Stimulated activated CD8-positive, alpha-beta memory T cell treated with anti-CD3 and anti-CD28 coated beads, Interleukin-15, amount 100 ng/mL, for 1 hour (primary cell): ENCODE measurements around the gene IFT52.
"Not testable (repeated sequence)": the region's sequence is repeated elsewhere in the genome, so short reads cannot be mapped to it uniquely, and the experiment has no call there.

ENCODE experiments used
- DNase-seq: peaks from one replicate; pipeline ENCODE4 v3.0.0-alpha.2; 2020; ENCODE audit warnings: low read depth

Gene IFT52

GRCh38 chr20:43567477-43567876 lies 23.3 kb upstream of the IFT52 start:
- DNase-seq = no peak

- no peak for DNase-seq
These were observed 22.0 kb upstream of the IFT52 start for GRCh38 chr20:43568706-43569105.

- no peak for DNase-seq
These were observed 21.5 kb upstream of the IFT52 start for GRCh38 chr20:43569282-43569681.

- DNase-seq = no peak
These were observed 20.2 kb upstream of the IFT52 start for GRCh38 chr20:43570496-43570895.

GRCh38 chr20:43571310-43571709 lies 19.4 kb upstream of the IFT52 start:
- DNase-seq = no peak

GRCh38 chr20:43571771-43572170 lies 19.0 kb upstream of the IFT52 start:
- no peak for DNase-seq

- no peak for DNase-seq
These were observed 17.8 kb upstream of the IFT52 start for GRCh38 chr20:43572891-43573290.

GRCh38 chr20:43576108-43576507 lies 14.6 kb upstream of the IFT52 start:
- no peak for DNase-seq

GRCh38 chr20:43579861-43580793 lies 10.6 kb upstream of the IFT52 start:
- DNase-seq = no peak

- no peak for DNase-seq
These were observed 7.4 kb upstream of the IFT52 start for GRCh38 chr20:43583133-43583864.

GRCh38 chr20:43583982-43584432 lies 6.7 kb upstream of the IFT52 start:
- no peak for DNase-seq

GRCh38 chr20:43584448-43585136 lies 6.1 kb upstream of the IFT52 start:
- no peak for DNase-seq

- no peak for DNase-seq
These were observed 4.1 kb upstream of the IFT52 start for GRCh38 chr20:43586641-43587040.

- DNase-seq = not testable (repeated sequence)
These were observed 2.2 kb upstream of the IFT52 start for GRCh38 chr20:43588526-43588925.

- no peak for DNase-seq
These were observed 723 bp upstream of the IFT52 start for GRCh38 chr20:43590036-43590391.

- not testable (repeated sequence) for DNase-seq
These were observed 11.2 kb downstream of the IFT52 start for GRCh38 chr20:43601960-43602359.

GRCh38 chr20:43603124-43603523 lies 12.4 kb downstream of the IFT52 start:
- no peak for DNase-seq

- no peak for DNase-seq
These were observed 15.0 kb downstream of the IFT52 start for GRCh38 chr20:43605715-43606114.

- not testable (repeated sequence) for DNase-seq
These were observed 16.5 kb downstream of the IFT52 start for GRCh38 chr20:43607278-43607677.

- no peak for DNase-seq
These were observed 40.9 kb downstream of the IFT52 start for GRCh38 chr20:43631598-43631997.

GRCh38 chr20:43636429-43636828 lies 45.7 kb downstream of the IFT52 start:
- no peak for DNase-seq

GRCh38 chr20:43642548-43642947 lies 51.8 kb downstream of the IFT52 start:
- DNase-seq = no peak
